Keratinocyte (primary cell): ENCODE results near the gene MMP23B.

Experiments used
- EZH2 ChIP-seq: IDR thresholded peaks from one replicate; pipeline ENCODE4 v1.6.1; 2012; ENCODE audit warnings: inconsistent platforms, mild to moderate bottlenecking, low read length, moderate library complexity
- TF ChIP-seq, protein P1 (sequence below), 3 experiments: IDR thresholded peaks in 1 of 3; conservative IDR thresholded peaks in 1 of 3; optimal IDR thresholded peaks in 1 of 3; 2 replicates in 2 of 3; 3 replicates in 1 of 3; pipeline versions ENCODE3 to v1.5.1; 2011; ENCODE audit warnings: low read length in 3 of 3, mild to moderate bottlenecking in 3 of 3, moderate library complexity in 2 of 3, control low read depth in 1 of 3, inconsistent platforms in 1 of 3; ENCODE audit not compliant: insufficient read depth in 2 of 3; ENCODE audit errors: extremely low read depth in 1 of 3

DNA sequence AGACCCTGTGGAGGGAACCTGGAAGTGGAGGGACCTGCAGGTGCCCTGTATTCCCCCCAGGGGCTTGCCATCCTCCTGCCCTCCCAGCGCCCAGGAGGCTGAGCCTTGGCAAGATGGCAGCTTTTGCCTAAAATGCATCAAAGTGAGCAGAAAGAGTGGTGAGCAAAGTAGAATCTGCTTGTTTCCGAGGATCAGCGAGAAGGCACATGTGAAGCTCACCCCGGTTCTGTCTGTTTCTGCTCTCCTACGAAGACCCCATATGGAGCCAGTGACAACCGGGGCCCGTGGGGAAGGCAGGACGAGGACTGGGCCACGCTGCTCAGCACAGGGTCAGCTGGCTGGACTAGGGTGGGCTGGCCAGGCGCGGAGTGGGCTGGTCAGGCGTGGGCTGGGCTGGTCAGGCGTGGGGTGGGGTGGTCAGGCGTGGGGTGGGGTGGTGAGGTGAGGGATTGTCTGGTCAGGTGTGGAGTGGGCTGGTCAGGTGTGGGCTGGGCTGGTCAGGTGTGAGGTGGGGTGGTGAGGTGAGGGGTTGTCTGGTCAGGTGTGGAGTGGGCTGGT lies 26.9 kb upstream of the MMP23B start:
- TF ChIP-seq, protein P1, sequence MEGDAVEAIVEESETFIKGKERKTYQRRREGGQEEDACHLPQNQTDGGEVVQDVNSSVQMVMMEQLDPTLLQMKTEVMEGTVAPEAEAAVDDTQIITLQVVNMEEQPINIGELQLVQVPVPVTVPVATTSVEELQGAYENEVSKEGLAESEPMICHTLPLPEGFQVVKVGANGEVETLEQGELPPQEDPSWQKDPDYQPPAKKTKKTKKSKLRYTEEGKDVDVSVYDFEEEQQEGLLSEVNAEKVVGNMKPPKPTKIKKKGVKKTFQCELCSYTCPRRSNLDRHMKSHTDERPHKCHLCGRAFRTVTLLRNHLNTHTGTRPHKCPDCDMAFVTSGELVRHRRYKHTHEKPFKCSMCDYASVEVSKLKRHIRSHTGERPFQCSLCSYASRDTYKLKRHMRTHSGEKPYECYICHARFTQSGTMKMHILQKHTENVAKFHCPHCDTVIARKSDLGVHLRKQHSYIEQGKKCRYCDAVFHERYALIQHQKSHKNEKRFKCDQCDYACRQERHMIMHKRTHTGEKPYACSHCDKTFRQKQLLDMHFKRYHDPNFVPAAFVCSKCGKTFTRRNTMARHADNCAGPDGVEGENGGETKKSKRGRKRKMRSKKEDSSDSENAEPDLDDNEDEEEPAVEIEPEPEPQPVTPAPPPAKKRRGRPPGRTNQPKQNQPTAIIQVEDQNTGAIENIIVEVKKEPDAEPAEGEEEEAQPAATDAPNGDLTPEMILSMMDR (optimal IDR thresholded peaks at IDR 0.05 in 1 of 3, IDR thresholded peaks at IDR 0.05 in 1 of 3, conservative IDR thresholded peaks at IDR 0.05 in 1 of 3; ENCODE audit: extremely low read depth in 1 of 3, insufficient read depth in 2 of 3, low read length in 3 of 3), result no peak
- TF ChIP-seq EZH2, result no peak
